ENCODE measurements around the gene RPS15A.

- TF ChIP-seq, protein P1, sequence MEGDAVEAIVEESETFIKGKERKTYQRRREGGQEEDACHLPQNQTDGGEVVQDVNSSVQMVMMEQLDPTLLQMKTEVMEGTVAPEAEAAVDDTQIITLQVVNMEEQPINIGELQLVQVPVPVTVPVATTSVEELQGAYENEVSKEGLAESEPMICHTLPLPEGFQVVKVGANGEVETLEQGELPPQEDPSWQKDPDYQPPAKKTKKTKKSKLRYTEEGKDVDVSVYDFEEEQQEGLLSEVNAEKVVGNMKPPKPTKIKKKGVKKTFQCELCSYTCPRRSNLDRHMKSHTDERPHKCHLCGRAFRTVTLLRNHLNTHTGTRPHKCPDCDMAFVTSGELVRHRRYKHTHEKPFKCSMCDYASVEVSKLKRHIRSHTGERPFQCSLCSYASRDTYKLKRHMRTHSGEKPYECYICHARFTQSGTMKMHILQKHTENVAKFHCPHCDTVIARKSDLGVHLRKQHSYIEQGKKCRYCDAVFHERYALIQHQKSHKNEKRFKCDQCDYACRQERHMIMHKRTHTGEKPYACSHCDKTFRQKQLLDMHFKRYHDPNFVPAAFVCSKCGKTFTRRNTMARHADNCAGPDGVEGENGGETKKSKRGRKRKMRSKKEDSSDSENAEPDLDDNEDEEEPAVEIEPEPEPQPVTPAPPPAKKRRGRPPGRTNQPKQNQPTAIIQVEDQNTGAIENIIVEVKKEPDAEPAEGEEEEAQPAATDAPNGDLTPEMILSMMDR (IDR thresholded peaks at IDR 0.05; ENCODE audit: insufficient read depth, low read depth, low read length): no peak
- no peak for TF ChIP-seq EZH2 (IDR thresholded peaks at IDR 0.05; ENCODE audit: insufficient read depth, low read length)
These were observed 6.2 kb upstream of the RPS15A start for GRCh38 chr16:18796377-18796776.

All from astrocyte (in vitro differentiated cells and primary cell).